Fibroblast of skin of right quadriceps (primary cell): ENCODE measurements around the gene ZNF536.
"Not testable (repeated sequence)": the region's sequence is repeated elsewhere in the genome, so short reads cannot be mapped to it uniquely, and the experiment has no call there.

Experiments used
- DNase-seq: peaks from one replicate; pipeline ENCODE4 v3.0.0-alpha.2; 2013

Gene ZNF536

GRCh38 chr19:30490760-30491159, 118.6 kb downstream of the ZNF536 start:
- no peak for DNase-seq

GRCh38 chr19:30492586-30493270, 120.5 kb downstream of the ZNF536 start:
- DNase-seq = peak; percentile 36

GRCh38 chr19:30497034-30497433, 124.8 kb downstream of the ZNF536 start:
- DNase-seq = no peak

GRCh38 chr19:30498085-30498484, 125.9 kb downstream of the ZNF536 start:
- not testable (repeated sequence) for DNase-seq

- no peak for DNase-seq
Observed at GRCh38 chr19:30498707-30499106, 126.5 kb downstream of the ZNF536 start.

- DNase-seq = no peak
Observed at GRCh38 chr19:30504272-30504671, 132.1 kb downstream of the ZNF536 start.

- peak; percentile 78 for DNase-seq
Observed at GRCh38 chr19:30512176-30513081, 140.2 kb downstream of the ZNF536 start.

- DNase-seq = no peak
Observed at GRCh38 chr19:30513082-30513411, 140.9 kb downstream of the ZNF536 start.

- no peak for DNase-seq
Observed at GRCh38 chr19:30516111-30516510, 143.9 kb downstream of the ZNF536 start.

GRCh38 chr19:30516531-30516930, 144.3 kb downstream of the ZNF536 start:
- DNase-seq = peak; percentile 83

- DNase-seq = no peak
Observed at GRCh38 chr19:30518965-30519606, 146.9 kb downstream of the ZNF536 start.

GRCh38 chr19:30519607-30520205, 147.5 kb downstream of the ZNF536 start:
- DNase-seq = no peak

GRCh38 chr19:30520735-30521479, 148.7 kb downstream of the ZNF536 start:
- no peak for DNase-seq

GRCh38 chr19:30521937-30522336, 149.8 kb downstream of the ZNF536 start:
- no peak for DNase-seq

GRCh38 chr19:30522341-30522740, 150.2 kb downstream of the ZNF536 start:
- DNase-seq = no peak

- DNase-seq = no peak
Observed at GRCh38 chr19:30523791-30524190, 151.6 kb downstream of the ZNF536 start.

GRCh38 chr19:30525383-30525782, 153.2 kb downstream of the ZNF536 start:
- DNase-seq = no peak

GRCh38 chr19:30528919-30529318, 156.7 kb downstream of the ZNF536 start:
- DNase-seq = no peak

- no peak for DNase-seq
Observed at GRCh38 chr19:30529876-30530275, 157.7 kb downstream of the ZNF536 start.

GRCh38 chr19:30530751-30531150, 158.6 kb downstream of the ZNF536 start:
- DNase-seq = no peak

- DNase-seq = peak; percentile 46
Observed at GRCh38 chr19:30535011-30535410, 162.8 kb downstream of the ZNF536 start.

GRCh38 chr19:30536975-30537374, 164.8 kb downstream of the ZNF536 start:
- no peak for DNase-seq

GRCh38 chr19:30539315-30539714, 167.1 kb downstream of the ZNF536 start:
- DNase-seq = no peak
